KMS-11 (cell line): Measurements from ENCODE around the gene AXDND1.
A peak's percentile ranks its signal among the peaks of the same experiment; 100 is the strongest.
"Not testable (repeated sequence)": the region's sequence is repeated elsewhere in the genome, so short reads cannot be mapped to it uniquely, and the experiment has no call there.

Experiments
- H2AFZ ChIP-seq: fragments of 200-600 bp; sonication (generic); 2 replicates; pipeline ENCODE4 v1.6.1; 2016; ENCODE audit warnings: antibody characterized with exemption, mixed run types, low read depth
- H3K27ac ChIP-seq: fragments of 200-600 bp; sonication (generic); 2 replicates; pipeline ENCODE4 v1.6.1; 2016; ENCODE audit warnings: mild to moderate bottlenecking, mixed run types
- H3K27me3 ChIP-seq: fragments of 200-600 bp; sonication (generic); 2 replicates; pipeline ENCODE4 v1.6.1; 2017; ENCODE audit warnings: mild to moderate bottlenecking, low read depth, mixed run types, moderate library complexity; ENCODE audit not compliant: insufficient read depth
- H3K36me3 ChIP-seq: fragments of 200-600 bp; sonication (generic); 2 replicates; pipeline ENCODE4 v1.6.1; 2017; ENCODE audit warnings: mild to moderate bottlenecking, mixed run types; ENCODE audit not compliant: insufficient read depth
- H3K4me1 ChIP-seq: fragments of 200-600 bp; sonication (generic); 2 replicates; pipeline ENCODE4 v1.6.1; 2016; ENCODE audit warnings: mild to moderate bottlenecking, low read depth, mixed run types; ENCODE audit not compliant: poor library complexity, severe bottlenecking
- H3K4me2 ChIP-seq: fragments of 200-600 bp; sonication (generic); 2 replicates; pipeline ENCODE4 v1.7.0; 2016; ENCODE audit warnings: mild to moderate bottlenecking, mixed run types
- H3K4me3 ChIP-seq: fragments of 200-600 bp; sonication (generic); IDR thresholded peaks from 2 replicates; pipeline ENCODE4 v1.6.1; 2017; ENCODE audit warnings: low read depth, low read length, mixed read lengths; ENCODE audit not compliant: insufficient read depth
- H3K79me2 ChIP-seq: fragments of 200-600 bp; sonication (generic); 2 replicates; pipeline ENCODE4 v1.6.1; 2016; ENCODE audit warnings: low read depth, mixed run types; ENCODE audit not compliant: insufficient read depth
- H3K9ac ChIP-seq: fragments of 200-600 bp; sonication (generic); 2 replicates; pipeline ENCODE4 v1.6.1; 2016; ENCODE audit warnings: mild to moderate bottlenecking, mixed run types
- H4K20me1 ChIP-seq: fragments of 200-600 bp; sonication (generic); 2 replicates; pipeline ENCODE4 v1.6.1; 2016; ENCODE audit warnings: mild to moderate bottlenecking, mixed run types; ENCODE audit not compliant: insufficient read depth
- CTCF ChIP-seq: fragments of 200-600 bp; sonication (generic); conservative IDR thresholded peaks from 2 replicates; pipeline ENCODE4 v1.6.1; 2017; ENCODE audit warnings: low read depth, mild to moderate bottlenecking, antibody characterized with exemption, low read length, moderate library complexity, mixed read lengths

The AXDND1 gene

GRCh38 chr1:179441501-179441900, 75.7 kb downstream of the AXDND1 start:
- Histone ChIP-seq H3K79me2 (no peaks in the 10 kb centered on the region), H3K4me1 (no peaks in the 10 kb centered on the region), H3K4me2 (no peak overlapping the region), H3K27ac (no peak overlapping the region), H3K9ac (no peak overlapping the region), H3K27me3 (no peaks in the 10 kb centered on the region), H3K4me3 (no peak overlapping the region), H2AFZ (no peak overlapping the region), H3K36me3 (no peaks in the 10 kb centered on the region), H4K20me1 (no peaks in the 10 kb centered on the region)
- no peak for TF ChIP-seq CTCF

GRCh38 chr1:179442846-179443245, 77.1 kb downstream of the AXDND1 start:
- H3K4me2 ChIP-seq, H3K27me3 ChIP-seq, H4K20me1 ChIP-seq: not testable (repeated sequence)

GRCh38 chr1:179445593-179445992, 79.8 kb downstream of the AXDND1 start:
- Histone ChIP-seq H4K20me1 (no peaks in the 10 kb centered on the region), H3K4me1 (no peaks in the 10 kb centered on the region), H3K27ac (no peak overlapping the region), H3K9ac (no peak overlapping the region), H3K79me2 (no peaks in the 10 kb centered on the region), H3K36me3 (no peaks in the 10 kb centered on the region), H2AFZ (no peak overlapping the region), H3K4me3 (no peak overlapping the region), H3K27me3 (no peaks in the 10 kb centered on the region), H3K4me2 (no peak overlapping the region)
- no peak for TF ChIP-seq CTCF

More at GRCh38 chr1:179442846-179443245, 77.1 kb downstream of the AXDND1 start:
- H3K9ac ChIP-seq, H2AFZ ChIP-seq, H3K27ac ChIP-seq, H3K4me3 ChIP-seq, H3K4me1 ChIP-seq, H3K36me3 ChIP-seq, H3K79me2 ChIP-seq: not testable (repeated sequence)

GRCh38 chr1:179447489-179447888, 81.7 kb downstream of the AXDND1 start:
- H3K27ac ChIP-seq: no peak overlapping the region
- no peaks in the 10 kb centered on the region for H3K79me2 ChIP-seq
- no peaks in the 10 kb centered on the region for H4K20me1 ChIP-seq
- no peak overlapping the region for H3K9ac ChIP-seq
- no peak overlapping the region for H2AFZ ChIP-seq
- no peak overlapping the region for H3K4me3 ChIP-seq
- peak; percentile 58 for TF ChIP-seq CTCF
- no peak overlapping the region for H3K4me2 ChIP-seq
- no peaks in the 10 kb centered on the region for H3K27me3 ChIP-seq
- H3K4me1 ChIP-seq: no peaks in the 10 kb centered on the region
- H3K36me3 ChIP-seq: no peaks in the 10 kb centered on the region

GRCh38 chr1:179448437-179449149, 82.8 kb downstream of the AXDND1 start:
- no peaks in the 10 kb centered on the region for H4K20me1 ChIP-seq
- no peak overlapping the region for H3K4me3 ChIP-seq
- no peak overlapping the region for H2AFZ ChIP-seq
- H3K9ac ChIP-seq: no peak overlapping the region
- no peaks in the 10 kb centered on the region for H3K79me2 ChIP-seq
- no peak for TF ChIP-seq CTCF
- H3K27me3 ChIP-seq: no peaks in the 10 kb centered on the region
- H3K27ac ChIP-seq: no peak overlapping the region
- no peaks in the 10 kb centered on the region for H3K4me1 ChIP-seq
- no peaks in the 10 kb centered on the region for H3K36me3 ChIP-seq
- no peak overlapping the region for H3K4me2 ChIP-seq

GRCh38 chr1:179459606-179460206, 93.9 kb downstream of the AXDND1 start:
- not testable (repeated sequence) for H3K79me2 ChIP-seq, H3K4me1 ChIP-seq, H3K4me2 ChIP-seq, H4K20me1 ChIP-seq, H3K9ac ChIP-seq, H3K27ac ChIP-seq, H3K27me3 ChIP-seq, H2AFZ ChIP-seq, H3K4me3 ChIP-seq, H3K36me3 ChIP-seq

GRCh38 chr1:179465661-179466060, 99.9 kb downstream of the AXDND1 start:
- not testable (repeated sequence) for H3K27ac ChIP-seq, H4K20me1 ChIP-seq, H3K4me2 ChIP-seq, H3K4me3 ChIP-seq, H3K4me1 ChIP-seq, H3K79me2 ChIP-seq, H3K36me3 ChIP-seq, H3K27me3 ChIP-seq, H3K9ac ChIP-seq, H2AFZ ChIP-seq
